ENCODE measurements around the gene FLVCR1. TPM values are rescaled to one million over a fixed set of nuclear protein-coding genes. Genes with fewer than 3 reads are reported as not detected.
"Not testable (repeated sequence)": the region's sequence is repeated elsewhere in the genome, so short reads cannot be mapped to it uniquely, and the experiment has no call there.

Gene FLVCR1
- total RNA-seq, 1 experiment from 2014 or later = 67.9 TPM

- TF ChIP-seq ZNF532 (CRISPR knock-in tag; IDR thresholded peaks at IDR 0.05; ENCODE audit: borderline replicate concordance) (no peak), SOX15 (CRISPR knock-in tag; IDR thresholded peaks at IDR 0.05) (no peak), KAT7 (CRISPR knock-in tag; IDR thresholded peaks at IDR 0.05; ENCODE audit: borderline replicate concordance) (no peak), MXD4 (CRISPR knock-in tag; IDR thresholded peaks at IDR 0.05; ENCODE audit: borderline replicate concordance) (no peak), CREM (CRISPR knock-in tag; IDR thresholded peaks at IDR 0.05) (no peak), ZNF416 (CRISPR knock-in tag; IDR thresholded peaks at IDR 0.05) (no peak), CBFB (CRISPR knock-in tag; IDR thresholded peaks at IDR 0.05; ENCODE audit: low read depth) (no peak), RELA (CRISPR knock-in tag; IDR thresholded peaks at IDR 0.05; ENCODE audit: borderline replicate concordance) (no peak), ZNF671 (CRISPR knock-in tag; IDR thresholded peaks at IDR 0.05) (no peak)
- TF ChIP-seq, protein P1, sequence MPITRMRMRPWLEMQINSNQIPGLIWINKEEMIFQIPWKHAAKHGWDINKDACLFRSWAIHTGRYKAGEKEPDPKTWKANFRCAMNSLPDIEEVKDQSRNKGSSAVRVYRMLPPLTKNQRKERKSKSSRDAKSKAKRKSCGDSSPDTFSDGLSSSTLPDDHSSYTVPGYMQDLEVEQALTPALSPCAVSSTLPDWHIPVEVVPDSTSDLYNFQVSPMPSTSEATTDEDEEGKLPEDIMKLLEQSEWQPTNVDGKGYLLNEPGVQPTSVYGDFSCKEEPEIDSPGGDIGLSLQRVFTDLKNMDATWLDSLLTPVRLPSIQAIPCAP (CRISPR knock-in tag; IDR thresholded peaks at IDR 0.05) = no peak
These were observed 45.6 kb downstream of the FLVCR1 start (continued) for GRCh38 chr1:212903664-212904063.

DNA sequence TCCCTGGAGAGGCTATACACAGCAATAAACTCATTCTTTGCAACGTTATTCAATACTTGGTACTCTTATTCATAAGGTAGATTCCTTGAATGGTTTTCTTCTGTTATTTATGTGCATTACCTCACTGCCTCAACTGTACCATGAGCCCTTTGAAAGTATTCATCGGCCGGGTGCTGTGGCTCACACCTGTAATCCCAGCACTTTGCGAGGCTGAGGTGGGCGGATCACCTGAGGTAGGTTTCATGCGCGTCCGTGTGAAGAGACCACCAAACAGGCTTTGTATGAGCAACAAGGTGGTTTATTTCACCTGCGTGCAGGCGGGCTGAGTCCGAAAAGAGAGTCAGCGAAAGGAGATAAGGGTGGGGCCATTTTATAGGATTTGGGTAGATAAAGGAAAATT is 50.0 kb downstream of the FLVCR1 start:
- peaks cover 50% of the 10 kb centered on the region for H3K36me3 Mint-ChIP-seq
- H3K9me3 Mint-ChIP-seq = peaks cover 30% of the 10 kb centered on the region
- peak overlapping the region; percentile 99 for H3K27ac Mint-ChIP-seq
- POLR2A ChIA-PET = interaction anchor here (1.2 kb wide), 1 partner anchor 50 kb away, joined by 5 read pairs; the partner anchor contains the start of gene FLVCR1
- peak overlapping the region; percentile 10 for H3K4me3 Mint-ChIP-seq
- peak; percentile 32 for ATAC-seq
- CTCF ChIA-PET; H3K27me3 Mint-ChIP-seq (ENCODE audit: low read depth): not testable (repeated sequence)
- peaks cover 57% of the 10 kb centered on the region for H3K4me1 Mint-ChIP-seq
- peak; percentile 38 for DNase-seq (ENCODE audit: low spot score)
- TF ChIP-seq ZNF532 (CRISPR knock-in tag; IDR thresholded peaks at IDR 0.05; ENCODE audit: borderline replicate concordance) (peak; percentile 78; the same call in 1 of the 2 replicates), FOXK1 (CRISPR knock-in tag; IDR thresholded peaks at IDR 0.05) (0 out of 2 replicates have a peak, but pooled peaks have one; percentile 24), TEAD1 (CRISPR knock-in tag; IDR thresholded peaks at IDR 0.05) (peak; percentile 65; the same call in 1 of the 2 replicates)
- TF ChIP-seq, protein P2, sequence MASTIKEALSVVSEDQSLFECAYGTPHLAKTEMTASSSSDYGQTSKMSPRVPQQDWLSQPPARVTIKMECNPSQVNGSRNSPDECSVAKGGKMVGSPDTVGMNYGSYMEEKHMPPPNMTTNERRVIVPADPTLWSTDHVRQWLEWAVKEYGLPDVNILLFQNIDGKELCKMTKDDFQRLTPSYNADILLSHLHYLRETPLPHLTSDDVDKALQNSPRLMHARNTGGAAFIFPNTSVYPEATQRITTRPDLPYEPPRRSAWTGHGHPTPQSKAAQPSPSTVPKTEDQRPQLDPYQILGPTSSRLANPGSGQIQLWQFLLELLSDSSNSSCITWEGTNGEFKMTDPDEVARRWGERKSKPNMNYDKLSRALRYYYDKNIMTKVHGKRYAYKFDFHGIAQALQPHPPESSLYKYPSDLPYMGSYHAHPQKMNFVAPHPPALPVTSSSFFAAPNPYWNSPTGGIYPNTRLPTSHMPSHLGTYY (CRISPR knock-in tag; IDR thresholded peaks at IDR 0.05) = 0 out of 2 replicates have a peak, but pooled peaks have one; percentile 66
- TF ChIP-seq, protein P3, sequence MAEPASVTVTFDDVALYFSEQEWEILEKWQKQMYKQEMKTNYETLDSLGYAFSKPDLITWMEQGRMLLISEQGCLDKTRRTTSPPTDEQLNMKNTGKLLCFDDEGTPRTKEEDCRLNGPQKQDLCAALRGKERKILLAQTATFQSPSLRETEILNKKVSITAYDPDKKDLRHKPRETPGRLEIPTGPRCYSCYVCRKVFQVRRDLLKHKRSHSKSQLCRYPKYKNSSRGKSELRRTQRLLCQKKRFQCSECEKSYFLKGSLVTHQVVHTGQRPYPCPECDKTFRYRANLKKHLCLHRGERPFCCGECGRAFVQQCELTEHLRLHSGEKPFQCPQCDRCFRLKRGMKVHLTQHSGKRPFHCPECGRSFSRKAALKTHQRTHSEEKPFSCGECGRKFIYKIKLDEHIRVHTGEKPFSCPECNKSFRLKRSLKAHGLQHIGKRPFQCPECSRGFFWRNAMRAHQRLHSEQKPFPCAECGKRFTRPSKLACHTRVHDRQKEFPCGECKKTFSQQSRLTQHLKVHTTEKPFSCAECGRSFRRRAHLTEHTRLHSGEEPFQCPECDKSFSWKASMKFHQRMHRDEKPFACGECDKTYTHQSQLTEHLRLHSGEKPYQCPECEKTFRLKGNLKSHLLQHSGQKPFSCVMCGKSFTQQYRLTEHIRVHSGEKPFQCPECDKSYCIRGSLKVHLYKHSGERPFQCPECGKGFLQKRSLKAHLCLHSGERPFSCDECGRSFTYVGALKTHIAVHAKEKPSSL (CRISPR knock-in tag; conservative IDR thresholded peaks at IDR 0.05) = 0 out of 2 replicates have a peak, but pooled peaks have one; percentile 35
- TF ChIP-seq, protein P4, sequence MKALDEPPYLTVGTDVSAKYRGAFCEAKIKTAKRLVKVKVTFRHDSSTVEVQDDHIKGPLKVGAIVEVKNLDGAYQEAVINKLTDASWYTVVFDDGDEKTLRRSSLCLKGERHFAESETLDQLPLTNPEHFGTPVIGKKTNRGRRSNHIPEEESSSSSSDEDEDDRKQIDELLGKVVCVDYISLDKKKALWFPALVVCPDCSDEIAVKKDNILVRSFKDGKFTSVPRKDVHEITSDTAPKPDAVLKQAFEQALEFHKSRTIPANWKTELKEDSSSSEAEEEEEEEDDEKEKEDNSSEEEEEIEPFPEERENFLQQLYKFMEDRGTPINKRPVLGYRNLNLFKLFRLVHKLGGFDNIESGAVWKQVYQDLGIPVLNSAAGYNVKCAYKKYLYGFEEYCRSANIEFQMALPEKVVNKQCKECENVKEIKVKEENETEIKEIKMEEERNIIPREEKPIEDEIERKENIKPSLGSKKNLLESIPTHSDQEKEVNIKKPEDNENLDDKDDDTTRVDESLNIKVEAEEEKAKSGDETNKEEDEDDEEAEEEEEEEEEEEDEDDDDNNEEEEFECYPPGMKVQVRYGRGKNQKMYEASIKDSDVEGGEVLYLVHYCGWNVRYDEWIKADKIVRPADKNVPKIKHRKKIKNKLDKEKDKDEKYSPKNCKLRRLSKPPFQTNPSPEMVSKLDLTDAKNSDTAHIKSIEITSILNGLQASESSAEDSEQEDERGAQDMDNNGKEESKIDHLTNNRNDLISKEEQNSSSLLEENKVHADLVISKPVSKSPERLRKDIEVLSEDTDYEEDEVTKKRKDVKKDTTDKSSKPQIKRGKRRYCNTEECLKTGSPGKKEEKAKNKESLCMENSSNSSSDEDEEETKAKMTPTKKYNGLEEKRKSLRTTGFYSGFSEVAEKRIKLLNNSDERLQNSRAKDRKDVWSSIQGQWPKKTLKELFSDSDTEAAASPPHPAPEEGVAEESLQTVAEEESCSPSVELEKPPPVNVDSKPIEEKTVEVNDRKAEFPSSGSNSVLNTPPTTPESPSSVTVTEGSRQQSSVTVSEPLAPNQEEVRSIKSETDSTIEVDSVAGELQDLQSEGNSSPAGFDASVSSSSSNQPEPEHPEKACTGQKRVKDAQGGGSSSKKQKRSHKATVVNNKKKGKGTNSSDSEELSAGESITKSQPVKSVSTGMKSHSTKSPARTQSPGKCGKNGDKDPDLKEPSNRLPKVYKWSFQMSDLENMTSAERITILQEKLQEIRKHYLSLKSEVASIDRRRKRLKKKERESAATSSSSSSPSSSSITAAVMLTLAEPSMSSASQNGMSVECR (CRISPR knock-in tag; IDR thresholded peaks at IDR 0.05; ENCODE audit: borderline replicate concordance) = 0 out of 2 replicates have a peak, but pooled peaks have one; percentile 24
